Testis (tissue), 2 donors: ENCODE data around the gene ADH5.

Experiments used
- CTCF ChIP-seq, 3 experiments: fragments of 450-650 bp in 2 of 3; fragments of 200-600 bp in 1 of 3; sonication (generic) in 1 of 3; IDR thresholded peaks; one replicate each; pipeline ENCODE4 v1.5.1; 2016 to 2019; ENCODE audit warnings: antibody characterized with exemption in 3 of 3, mild to moderate bottlenecking in 2 of 3, moderate library complexity in 1 of 3
- POLR2A ChIP-seq: fragments of 450-650 bp; IDR thresholded peaks from one replicate; pipeline ENCODE4 v1.6.1; 2017; ENCODE audit warnings: antibody characterized with exemption, mild to moderate bottlenecking, moderate library complexity

- no peak for TF ChIP-seq CTCF (IDR thresholded peaks at IDR 0.05)
- no peak for TF ChIP-seq POLR2A
Observed at GRCh38 chr4:99028187-99028586, 60.4 kb downstream of the ADH5 start.
